ENCODE data around the gene SEC62.

- no peak for TF ChIP-seq ZBTB17 (CRISPR knock-in tag; IDR thresholded peaks at IDR 0.05)
- no peak for TF ChIP-seq CHD2 (IDR thresholded peaks at IDR 0.05; ENCODE audit: low read depth, low read length)
- TF ChIP-seq PHF21A (IDR thresholded peaks at IDR 0.05; ENCODE audit: borderline replicate concordance, low read depth) = no peak
- TF ChIP-seq ZZZ3 (IDR thresholded peaks at IDR 0.05) = no peak
These were observed 13.4 kb downstream of the SEC62 start for GRCh38 chr3:169980055-169980454.
